ENCODE data around the gene TMEM250.

The TMEM250 gene

DNA sequence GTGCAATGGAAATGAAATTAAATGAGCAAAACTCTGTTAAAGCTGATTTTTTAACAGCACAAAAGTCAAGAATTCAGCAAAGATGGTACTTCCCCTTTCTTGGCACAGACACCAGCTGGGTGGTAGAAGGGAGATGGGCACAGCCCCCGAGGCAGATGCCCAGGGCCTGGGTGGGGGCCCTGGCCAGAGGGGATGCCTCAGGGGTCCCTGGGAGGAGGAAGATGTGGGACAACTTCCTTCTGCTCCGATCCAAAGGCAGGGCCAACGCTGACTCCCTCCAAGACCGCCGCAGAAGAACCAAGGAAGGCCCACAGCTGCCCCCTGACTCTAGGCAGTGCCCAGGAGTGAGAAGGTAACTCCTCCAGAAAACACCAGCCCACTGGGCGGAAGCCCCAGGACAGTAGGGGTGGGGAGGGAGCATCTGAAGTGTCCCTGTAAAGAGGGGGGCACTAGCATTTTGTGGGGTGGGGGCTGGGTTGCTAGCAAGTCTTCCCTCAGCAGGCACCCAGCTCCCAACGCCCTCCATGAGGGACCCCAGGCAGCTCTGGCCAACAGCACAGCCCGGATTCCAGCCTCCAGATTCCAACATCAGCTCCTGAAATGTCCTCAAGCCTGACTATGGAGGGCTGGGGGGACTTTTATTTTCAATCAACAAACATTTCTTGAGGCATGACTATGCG is 28.5 kb downstream of the TMEM250 start:
- DNase-seq, result no peak

DNA sequence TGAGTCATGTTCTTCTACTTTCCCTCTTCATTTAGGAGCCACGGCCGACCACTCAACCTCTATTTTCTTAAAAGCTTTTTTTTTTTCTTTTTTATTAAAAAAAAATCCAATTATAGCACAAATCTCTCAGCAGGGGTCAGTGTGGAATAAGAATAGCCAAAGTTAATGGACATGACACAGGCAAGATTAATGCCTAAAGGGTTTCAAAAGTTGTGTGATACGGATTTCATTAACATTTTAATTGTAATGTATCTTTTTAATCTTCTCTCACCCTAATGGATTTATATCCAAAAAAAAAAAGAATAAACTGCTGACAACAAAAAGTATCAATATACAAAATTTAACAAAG is 29.0 kb downstream of the TMEM250 start:
- Histone ChIP-seq H3K36me3 (no peaks in the 10 kb centered on the region; the same call in 1 of the 2 replicates), H3K27me3 (ENCODE audit: insufficient read depth, low read depth, severe bottlenecking) (no peaks in the 10 kb centered on the region), H3K9me3 (ENCODE audit: severe bottlenecking) (no peaks in the 10 kb centered on the region), H3K4me3 (ENCODE audit: low read depth, low read length) (no peak overlapping the region), H3K27ac (no peak overlapping the region)
- TF ChIP-seq, protein P1, sequence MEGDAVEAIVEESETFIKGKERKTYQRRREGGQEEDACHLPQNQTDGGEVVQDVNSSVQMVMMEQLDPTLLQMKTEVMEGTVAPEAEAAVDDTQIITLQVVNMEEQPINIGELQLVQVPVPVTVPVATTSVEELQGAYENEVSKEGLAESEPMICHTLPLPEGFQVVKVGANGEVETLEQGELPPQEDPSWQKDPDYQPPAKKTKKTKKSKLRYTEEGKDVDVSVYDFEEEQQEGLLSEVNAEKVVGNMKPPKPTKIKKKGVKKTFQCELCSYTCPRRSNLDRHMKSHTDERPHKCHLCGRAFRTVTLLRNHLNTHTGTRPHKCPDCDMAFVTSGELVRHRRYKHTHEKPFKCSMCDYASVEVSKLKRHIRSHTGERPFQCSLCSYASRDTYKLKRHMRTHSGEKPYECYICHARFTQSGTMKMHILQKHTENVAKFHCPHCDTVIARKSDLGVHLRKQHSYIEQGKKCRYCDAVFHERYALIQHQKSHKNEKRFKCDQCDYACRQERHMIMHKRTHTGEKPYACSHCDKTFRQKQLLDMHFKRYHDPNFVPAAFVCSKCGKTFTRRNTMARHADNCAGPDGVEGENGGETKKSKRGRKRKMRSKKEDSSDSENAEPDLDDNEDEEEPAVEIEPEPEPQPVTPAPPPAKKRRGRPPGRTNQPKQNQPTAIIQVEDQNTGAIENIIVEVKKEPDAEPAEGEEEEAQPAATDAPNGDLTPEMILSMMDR (IDR thresholded peaks at IDR 0.05; ENCODE audit: low read depth, low read length), result no peak
- DNase-seq, result no peak

More for the DNA sequence above, 28.5 kb downstream of the TMEM250 start:
- TF ChIP-seq, protein P1 (IDR thresholded peaks at IDR 0.05; ENCODE audit: low read depth, low read length), result no peak
- Histone ChIP-seq H3K4me3 (ENCODE audit: low read depth, low read length) (no peak overlapping the region), H3K9me3 (ENCODE audit: severe bottlenecking) (no peaks in the 10 kb centered on the region), H3K27me3 (ENCODE audit: insufficient read depth, low read depth, severe bottlenecking) (no peaks in the 10 kb centered on the region), H3K27ac (no peak overlapping the region), H3K36me3 (no peaks in the 10 kb centered on the region; the same call in 1 of the 2 replicates)

DNA sequence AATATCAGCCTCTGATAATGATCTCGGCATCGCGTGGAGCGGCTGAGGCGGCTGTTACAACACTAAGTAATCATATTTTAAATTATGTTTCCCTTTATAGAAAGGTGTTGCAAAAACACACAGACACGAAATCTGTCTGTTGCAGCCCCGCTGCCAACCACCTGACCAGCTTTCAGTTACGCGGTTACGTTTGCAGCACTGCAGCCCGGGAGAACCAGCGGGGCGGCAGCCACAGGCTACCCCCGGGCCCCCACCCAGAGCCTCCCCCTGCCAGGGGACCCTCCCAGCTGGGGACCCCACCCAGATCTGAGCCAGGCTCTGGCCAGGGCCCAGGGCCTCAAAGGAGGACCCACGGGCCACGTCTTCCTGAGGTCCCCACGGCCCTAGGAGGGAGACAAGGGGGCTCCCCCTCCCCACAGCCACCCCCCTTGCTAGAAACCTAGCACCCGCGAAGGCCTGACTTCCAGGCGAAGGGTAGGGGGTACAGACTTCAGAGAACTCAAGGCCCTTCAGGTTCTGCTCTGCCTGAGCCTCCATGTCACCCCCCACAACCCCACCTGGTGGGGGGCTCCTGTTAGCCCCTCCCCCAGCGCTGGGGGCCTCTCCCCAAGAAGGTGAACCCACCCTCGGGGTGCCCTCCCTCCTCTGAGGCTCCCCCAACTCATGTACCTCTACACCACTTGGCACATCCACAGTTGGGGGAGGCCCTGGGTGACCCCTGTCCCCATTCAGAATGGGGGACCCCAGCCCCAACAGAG is 29.6 kb downstream of the TMEM250 start:
- Histone ChIP-seq H3K27ac (no peak overlapping the region), H3K36me3 (no peaks in the 10 kb centered on the region; the same call in 1 of the 2 replicates), H3K4me3 (ENCODE audit: low read depth, low read length) (no peak overlapping the region), H3K27me3 (ENCODE audit: insufficient read depth, low read depth, severe bottlenecking) (no peaks in the 10 kb centered on the region), H3K9me3 (ENCODE audit: severe bottlenecking) (no peaks in the 10 kb centered on the region)
- TF ChIP-seq, protein P1 (IDR thresholded peaks at IDR 0.05; ENCODE audit: low read depth, low read length), result no peak
- DNase-seq, result no peak

DNA sequence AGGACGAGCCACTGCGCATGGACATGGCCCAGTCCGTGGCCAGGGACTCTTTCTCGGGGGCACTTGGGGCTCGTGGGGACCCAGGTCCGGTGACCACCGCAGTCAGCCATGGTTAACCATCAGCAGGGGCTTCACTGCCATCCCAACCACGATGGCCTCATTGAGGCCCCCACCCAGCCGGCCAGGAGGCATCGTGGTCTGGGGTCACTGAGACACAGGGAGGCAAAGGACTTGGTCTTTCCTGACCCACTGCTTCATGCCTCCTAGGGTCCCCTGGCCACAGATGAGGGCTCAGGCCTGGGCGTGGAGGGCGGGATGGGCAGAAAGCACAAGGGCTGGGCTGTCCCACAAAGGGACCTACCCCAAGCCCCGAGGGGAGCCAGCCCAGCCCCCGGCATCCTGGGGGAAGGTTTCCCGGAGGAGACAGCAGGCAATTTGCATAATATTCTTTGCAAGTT is 30.2 kb downstream of the TMEM250 start:
- Histone ChIP-seq H3K27me3 (ENCODE audit: insufficient read depth, low read depth, severe bottlenecking) (no peaks in the 10 kb centered on the region), H3K4me3 (ENCODE audit: low read depth, low read length) (no peak overlapping the region), H3K36me3 (no peaks in the 10 kb centered on the region; the same call in 1 of the 2 replicates), H3K9me3 (ENCODE audit: severe bottlenecking) (no peaks in the 10 kb centered on the region), H3K27ac (no peak overlapping the region)
- no peak for DNase-seq
- TF ChIP-seq, protein P1 (IDR thresholded peaks at IDR 0.05; ENCODE audit: low read depth, low read length), result no peak

DNA sequence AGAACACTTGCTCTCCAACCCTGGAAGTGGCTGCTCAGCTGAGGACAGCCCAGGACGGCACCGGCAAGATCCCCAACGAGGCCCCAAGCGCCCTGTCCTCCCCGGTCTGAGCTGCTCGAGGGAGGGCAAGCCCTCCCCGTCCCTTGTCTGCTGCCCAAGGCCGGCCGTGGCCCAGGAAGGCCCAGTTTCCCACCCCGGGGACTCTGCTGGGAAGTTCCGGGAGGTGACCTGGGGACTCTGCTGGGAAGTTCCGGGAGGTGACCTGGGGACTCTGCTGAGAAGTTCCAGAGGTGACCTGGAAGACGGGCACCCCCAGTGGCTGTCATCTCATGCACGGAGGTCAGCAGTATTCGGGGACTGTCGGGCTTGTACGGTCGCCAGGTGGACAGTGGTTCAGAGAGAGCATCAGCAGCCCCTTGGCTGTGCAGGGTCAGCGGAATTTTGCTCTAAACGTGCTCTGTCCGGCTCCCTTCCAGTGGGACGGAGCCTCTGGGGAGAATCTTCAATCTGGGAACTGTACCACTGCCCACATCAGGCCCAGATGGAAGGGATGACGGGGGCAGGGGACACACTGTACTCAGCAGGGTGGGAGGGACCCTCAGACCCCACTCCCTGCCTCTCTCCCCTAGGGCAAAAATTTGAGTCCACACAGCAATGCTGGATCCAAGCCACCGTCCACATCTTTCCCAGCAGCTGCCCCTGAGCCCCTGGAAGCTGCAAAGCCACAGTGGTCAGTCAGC is 30.8 kb downstream of the TMEM250 start:
- no peaks in the 10 kb centered on the region; the same call in 1 of the 2 replicates for H3K36me3 ChIP-seq
- TF ChIP-seq, protein P1 (IDR thresholded peaks at IDR 0.05; ENCODE audit: low read depth, low read length), result no peak
- no peaks in the 10 kb centered on the region for H3K9me3 ChIP-seq (ENCODE audit: severe bottlenecking)
- H3K27me3 ChIP-seq (ENCODE audit: insufficient read depth, low read depth, severe bottlenecking), result no peaks in the 10 kb centered on the region
- no peak overlapping the region for H3K4me3 ChIP-seq (ENCODE audit: low read depth, low read length)
- DNase-seq, result no peak
- H3K27ac ChIP-seq, result no peak overlapping the region
